ENCODE data around the gene USP43.

The USP43 gene

DNA sequence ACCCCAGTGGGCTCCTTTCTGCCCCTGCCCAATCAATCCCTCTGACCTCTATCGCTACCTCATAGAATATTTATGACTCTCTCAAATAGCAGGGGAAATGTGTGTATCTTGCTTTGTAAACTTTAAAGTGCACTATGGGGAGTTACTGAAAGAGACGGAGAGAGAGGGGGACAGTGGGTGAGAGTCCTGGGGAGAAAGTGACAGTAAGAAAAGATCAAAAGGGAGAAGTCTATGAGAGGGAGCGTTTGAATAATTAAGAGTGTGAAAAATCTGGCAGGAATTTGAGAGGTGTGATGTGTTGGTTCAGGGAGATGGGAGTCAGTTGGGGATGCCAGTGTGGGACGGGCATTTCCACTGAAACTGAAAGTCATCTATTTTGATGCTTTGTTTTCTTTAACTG is 32.6 kb downstream of the USP43 start:
- TF ChIP-seq EZH2phosphoT487 (IDR thresholded peaks at IDR 0.05; ENCODE audit: borderline replicate concordance, low read length), result no peak
- TF ChIP-seq CTCF (IDR thresholded peaks at IDR 0.05; ENCODE audit: low read depth, low read length, poor library complexity, severe bottlenecking), result no peak
- H3K79me2 ChIP-seq (ENCODE audit: control insufficient read depth, low read length), result no peaks in the 10 kb centered on the region
- no peak overlapping the region for H3K27ac ChIP-seq (ENCODE audit: low read depth, low read length)
- no peak overlapping the region for H3K4me2 ChIP-seq (ENCODE audit: low read length)
- H3F3A ChIP-seq (ENCODE audit: control insufficient read depth, insufficient read depth), result no peaks in the 10 kb centered on the region
- H4K20me1 ChIP-seq (ENCODE audit: control insufficient read depth, insufficient read depth, low read depth, low read length), result no peaks in the 10 kb centered on the region
- H3K9me3 ChIP-seq (ENCODE audit: control insufficient read depth, insufficient read depth, low read length), result peaks cover 8% of the 10 kb centered on the region
- H3K9me2 ChIP-seq (replicated peaks; ENCODE audit: control insufficient read depth, low read length), result no peaks in the 10 kb centered on the region
- no peak overlapping the region for H3K4me3 ChIP-seq (ENCODE audit: low read length)
- H3K27me3 ChIP-seq (ENCODE audit: control insufficient read depth, low read length), result no peaks in the 10 kb centered on the region; the same call in 1 of the 2 replicates
- H3K36me3 ChIP-seq (ENCODE audit: control insufficient read depth, low read length), result no peaks in the 10 kb centered on the region
- no peaks in the 10 kb centered on the region for H3K4me1 ChIP-seq (ENCODE audit: control insufficient read depth, low read length)

DNA sequence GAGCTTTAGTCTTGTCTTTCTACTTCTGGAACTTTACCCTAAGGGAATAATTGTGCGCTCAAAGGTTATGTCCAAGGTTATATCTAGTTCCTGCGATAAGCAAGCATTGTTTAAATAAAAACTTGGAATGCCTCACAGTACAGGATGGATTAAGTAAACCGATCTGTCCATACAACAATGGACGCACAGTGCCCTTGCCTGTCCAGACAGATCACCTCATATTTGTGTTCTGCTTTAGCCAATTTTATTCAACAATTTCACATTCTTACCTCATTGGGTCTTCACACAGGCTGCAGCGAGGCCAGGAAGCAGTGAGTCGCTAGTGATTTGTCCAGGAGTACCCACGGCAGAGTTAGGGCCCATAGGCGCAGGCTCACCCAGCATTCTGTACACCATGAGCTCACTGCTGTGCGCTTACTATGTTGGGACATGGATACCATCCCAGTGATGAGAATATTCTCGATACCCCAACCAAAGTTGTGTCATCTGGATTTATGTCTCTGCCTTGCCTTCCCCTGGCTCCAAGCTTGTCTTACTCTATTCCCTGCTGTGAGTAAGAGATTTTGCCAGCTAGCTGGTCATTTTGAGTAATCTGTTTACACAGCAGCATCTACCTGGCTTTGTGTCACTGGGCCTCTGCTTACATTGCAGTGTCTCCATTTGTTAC is 39.8 kb downstream of the USP43 start:
- Histone ChIP-seq H3K36me3 (ENCODE audit: control insufficient read depth, low read length) (no peaks in the 10 kb centered on the region), H3K4me3 (ENCODE audit: low read length) (no peak overlapping the region), H3K9me2 (replicated peaks; ENCODE audit: control insufficient read depth, low read length) (no peaks in the 10 kb centered on the region), H3K4me2 (ENCODE audit: low read length) (no peak overlapping the region), H3K79me2 (ENCODE audit: control insufficient read depth, low read length) (no peaks in the 10 kb centered on the region), H3K27me3 (ENCODE audit: control insufficient read depth, low read length) (no peaks in the 10 kb centered on the region), H3K9me3 (ENCODE audit: control insufficient read depth, insufficient read depth, low read length) (peaks cover 6% of the 10 kb centered on the region), H3K4me1 (ENCODE audit: control insufficient read depth, low read length) (no peaks in the 10 kb centered on the region), H3K27ac (ENCODE audit: low read depth, low read length) (no peak overlapping the region), H4K20me1 (ENCODE audit: control insufficient read depth, insufficient read depth, low read depth, low read length) (no peaks in the 10 kb centered on the region), H3F3A (ENCODE audit: control insufficient read depth, insufficient read depth) (no peaks in the 10 kb centered on the region)
- TF ChIP-seq EZH2phosphoT487 (IDR thresholded peaks at IDR 0.05; ENCODE audit: borderline replicate concordance, low read length) (no peak), CTCF (IDR thresholded peaks at IDR 0.05; ENCODE audit: low read depth, low read length, poor library complexity, severe bottlenecking) (no peak)

GRCh38 chr17:9693755-9694154 is 48.4 kb downstream of the USP43 start:
- Histone ChIP-seq H3K4me3 (ENCODE audit: low read length) (no peak overlapping the region), H3K9me3 (ENCODE audit: control insufficient read depth, insufficient read depth, low read length) (no peaks in the 10 kb centered on the region), H3F3A (ENCODE audit: control insufficient read depth, insufficient read depth) (no peaks in the 10 kb centered on the region), H3K9me2 (replicated peaks; ENCODE audit: control insufficient read depth, low read length) (no peaks in the 10 kb centered on the region), H3K4me1 (ENCODE audit: control insufficient read depth, low read length) (peaks cover 8% of the 10 kb centered on the region), H4K20me1 (ENCODE audit: control insufficient read depth, insufficient read depth, low read depth, low read length) (no peaks in the 10 kb centered on the region), H3K27me3 (ENCODE audit: control insufficient read depth, low read length) (no peaks in the 10 kb centered on the region), H3K4me2 (ENCODE audit: low read length) (no peak overlapping the region), H3K36me3 (ENCODE audit: control insufficient read depth, low read length) (no peaks in the 10 kb centered on the region), H3K79me2 (ENCODE audit: control insufficient read depth, low read length) (no peaks in the 10 kb centered on the region), H3K27ac (ENCODE audit: low read depth, low read length) (no peak overlapping the region)
- TF ChIP-seq CTCF (IDR thresholded peaks at IDR 0.05; ENCODE audit: low read depth, low read length, poor library complexity, severe bottlenecking) (no peak), EZH2phosphoT487 (IDR thresholded peaks at IDR 0.05; ENCODE audit: borderline replicate concordance, low read length) (no peak)
